Sigmoid colon (tissue), 4 donors: ENCODE results near the gene CYFIP2.

ENCODE experiments used
- CTCF ChIP-seq, 4 experiments: fragments of 450-650 bp in 3 of 4; fragments of 200-600 bp in 1 of 4; IDR thresholded peaks; one replicate each; pipeline ENCODE4 v1.5.1; 2016 to 2019; ENCODE audit warnings: antibody characterized with exemption in 4 of 4, mild to moderate bottlenecking in 3 of 4, moderate library complexity in 2 of 4
- EP300 ChIP-seq, 4 donors: sonication (generic); formaldehyde crosslinking; IDR thresholded peaks; one replicate each; pipeline ENCODE4 v1.6.1; 2017; ENCODE audit warnings: antibody characterized with exemption in 4 of 4
- POLR2A ChIP-seq, 2 donors: fragments of 450-650 bp; IDR thresholded peaks; one replicate each; pipeline ENCODE4 v1.6.1; 2016; ENCODE audit warnings: antibody characterized with exemption in 2 of 2, mild to moderate bottlenecking in 2 of 2, moderate library complexity in 2 of 2
- POLR2AphosphoS5 ChIP-seq, 4 donors: sonication (generic); formaldehyde crosslinking; IDR thresholded peaks; one replicate each; pipeline ENCODE4 v1.6.1; 2017; ENCODE audit warnings: antibody characterized with exemption in 4 of 4

GRCh38 chr5:157335534-157336422, 69.9 kb downstream of the CYFIP2 start:
- TF ChIP-seq POLR2AphosphoS5 (IDR thresholded peaks at IDR 0.05) (no peak), CTCF (IDR thresholded peaks at IDR 0.05) (no peak), POLR2A (IDR thresholded peaks at IDR 0.05) (no peak), EP300 (IDR thresholded peaks at IDR 0.05) (peak in 1 of 4 donors; percentile 35)
